Neuronal stem cell (in vitro differentiated cells): ENCODE data around the gene ABCB11.

ENCODE experiments used
- DNase-seq: peaks from one replicate; pipeline ENCODE4 v3.0.0-alpha.2; 2013; ENCODE audit warnings: low spot score
- H2AFZ ChIP-seq: one replicate; pipeline ENCODE4 v1.6.1; 2013; ENCODE audit warnings: mild to moderate bottlenecking, low read length, inconsistent platforms
- H2AK5ac ChIP-seq: 2 replicates; pipeline ENCODE4 v1.6.1; 2013; ENCODE audit warnings: low read depth, mild to moderate bottlenecking, inconsistent platforms, low read length, moderate library complexity, mixed read lengths
- H2BK120ac ChIP-seq: 2 replicates; pipeline ENCODE4 v1.6.1; 2013; ENCODE audit warnings: low read depth, mild to moderate bottlenecking, inconsistent platforms, low read length, moderate library complexity, mixed read lengths
- H2BK12ac ChIP-seq: one replicate; pipeline ENCODE4 v1.6.1; 2013; ENCODE audit warnings: low read length, inconsistent platforms
- H2BK15ac ChIP-seq: 2 replicates; pipeline ENCODE4 v1.6.1; 2013; ENCODE audit warnings: mild to moderate bottlenecking, low read length, inconsistent platforms, mixed read lengths
- H2BK5ac ChIP-seq: one replicate; pipeline ENCODE4 v1.6.1; 2013; ENCODE audit warnings: inconsistent platforms, mild to moderate bottlenecking, low read length, moderate library complexity
- H3K14ac ChIP-seq: one replicate; pipeline ENCODE4 v1.6.1; 2013; ENCODE audit warnings: low read length, inconsistent platforms
- H3K18ac ChIP-seq: 2 replicates; pipeline ENCODE4 v1.6.1; 2013; ENCODE audit warnings: low read length, inconsistent platforms
- H3K23ac ChIP-seq: 2 replicates; pipeline ENCODE4 v1.6.1; 2013; ENCODE audit warnings: low read depth, mild to moderate bottlenecking, mixed read lengths, low read length, inconsistent platforms; ENCODE audit not compliant: poor library complexity
- H3K27ac ChIP-seq: replicated peaks from 3 replicates; pipeline ENCODE4 v1.5.1; 2013; ENCODE audit warnings: low read length, inconsistent platforms
- H3K27me3 ChIP-seq, 3 experiments: 2 replicates each; pipeline ENCODE4 v1.6.1; 2013; ENCODE audit warnings: low read length in 3 of 3, mild to moderate bottlenecking in 2 of 3, inconsistent platforms in 1 of 3, low read depth in 1 of 3, mixed read lengths in 1 of 3, moderate library complexity in 1 of 3; ENCODE audit not compliant: control insufficient read depth in 3 of 3, insufficient read depth in 3 of 3
- H3K36me3 ChIP-seq, 2 donors: replicated peaks in 1 of 2; 2 replicates each; pipeline ENCODE4 v1.6.1; 2013; ENCODE audit warnings: low read length in 2 of 2; ENCODE audit not compliant: control insufficient read depth in 2 of 2, insufficient read depth in 2 of 2
- H3K4ac ChIP-seq: 2 replicates; pipeline ENCODE4 v1.6.1; 2013; ENCODE audit warnings: inconsistent platforms, mild to moderate bottlenecking, low read length, moderate library complexity
- H3K4me1 ChIP-seq, 2 donors: 1 replicate in 1 of 2; 2 replicates in 1 of 2; pipeline ENCODE4 v1.6.1; 2013; ENCODE audit warnings: low read length in 2 of 2, low read depth in 1 of 2; ENCODE audit not compliant: control insufficient read depth in 2 of 2, insufficient read depth in 1 of 2
- H3K4me2 ChIP-seq: one replicate; pipeline ENCODE4 v1.6.1; 2013; ENCODE audit warnings: mild to moderate bottlenecking, low read length, inconsistent platforms; ENCODE audit not compliant: insufficient read depth, poor library complexity, severe bottlenecking
- H3K4me3 ChIP-seq, 2 donors: 2 replicates each; pipeline ENCODE4 v1.5.1; 2013; ENCODE audit warnings: low read length in 2 of 2, mild to moderate bottlenecking in 2 of 2, inconsistent platforms in 1 of 2, moderate library complexity in 1 of 2
- H3K79me1 ChIP-seq: one replicate; pipeline ENCODE4 v1.6.1; 2013; ENCODE audit warnings: low read depth, mild to moderate bottlenecking, inconsistent platforms, low read length, moderate library complexity
- H3K9ac ChIP-seq: one replicate; pipeline ENCODE4 v1.6.1; 2013; ENCODE audit warnings: mild to moderate bottlenecking, low read depth, low read length, inconsistent platforms; ENCODE audit not compliant: poor library complexity
- H3K9me3 ChIP-seq, 2 donors: replicated peaks in 1 of 2; 2 replicates each; pipeline versions ENCODE3 to v1.6.1; 2013; ENCODE audit warnings: low read length in 2 of 2, mild to moderate bottlenecking in 2 of 2, inconsistent platforms in 1 of 2, low read depth in 1 of 2, mixed read lengths in 1 of 2, moderate library complexity in 1 of 2; ENCODE audit not compliant: control insufficient read depth in 2 of 2, insufficient read depth in 1 of 2
- H4K8ac ChIP-seq: one replicate; pipeline ENCODE4 v1.6.1; 2013; ENCODE audit warnings: low read depth, mild to moderate bottlenecking, inconsistent platforms, low read length, moderate library complexity
- H4K91ac ChIP-seq: one replicate; pipeline ENCODE4 v1.6.1; 2013; ENCODE audit warnings: low read length, low read depth, mild to moderate bottlenecking, inconsistent platforms; ENCODE audit not compliant: poor library complexity
- WGBS, 2 donors: extraction: QIAGEN DNeasy Blood & Tissue Kit; methylation state at CpG; one replicate each; pipeline ENCODE4 v1.1.7; 2013; ENCODE audit warnings: missing lambda C conversion rate in 2 of 2, mixed read lengths in 1 of 2; ENCODE audit not compliant: insufficient read length in 2 of 2, insufficient replicate concordance in 1 of 2; ENCODE audit errors: extremely low coverage in 2 of 2; 5-methylcytosine and 5-hydroxymethylcytosine counted together

Gene ABCB11

DNA sequence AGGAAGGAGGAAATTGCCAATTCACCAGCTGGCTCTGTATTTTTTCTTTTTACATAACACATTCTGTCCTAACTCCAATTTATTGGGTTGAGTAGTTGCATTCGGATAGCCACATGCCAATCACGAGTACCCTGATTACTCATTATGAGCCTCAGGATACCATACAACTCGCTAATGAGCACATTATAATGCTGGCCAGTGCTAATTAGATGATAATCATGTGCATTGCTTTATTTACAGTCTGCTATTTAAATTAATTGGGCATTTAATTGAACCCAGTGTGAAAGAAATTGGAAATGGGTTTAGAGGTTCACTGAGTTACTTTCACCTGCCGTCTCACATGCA, 114.8 kb downstream of the ABCB11 start:
- WGBS, 2 donors = no CpG with 5 or more reads among the region's 4 CpGs
- no peak overlapping the region for H3K4me3 ChIP-seq

DNA sequence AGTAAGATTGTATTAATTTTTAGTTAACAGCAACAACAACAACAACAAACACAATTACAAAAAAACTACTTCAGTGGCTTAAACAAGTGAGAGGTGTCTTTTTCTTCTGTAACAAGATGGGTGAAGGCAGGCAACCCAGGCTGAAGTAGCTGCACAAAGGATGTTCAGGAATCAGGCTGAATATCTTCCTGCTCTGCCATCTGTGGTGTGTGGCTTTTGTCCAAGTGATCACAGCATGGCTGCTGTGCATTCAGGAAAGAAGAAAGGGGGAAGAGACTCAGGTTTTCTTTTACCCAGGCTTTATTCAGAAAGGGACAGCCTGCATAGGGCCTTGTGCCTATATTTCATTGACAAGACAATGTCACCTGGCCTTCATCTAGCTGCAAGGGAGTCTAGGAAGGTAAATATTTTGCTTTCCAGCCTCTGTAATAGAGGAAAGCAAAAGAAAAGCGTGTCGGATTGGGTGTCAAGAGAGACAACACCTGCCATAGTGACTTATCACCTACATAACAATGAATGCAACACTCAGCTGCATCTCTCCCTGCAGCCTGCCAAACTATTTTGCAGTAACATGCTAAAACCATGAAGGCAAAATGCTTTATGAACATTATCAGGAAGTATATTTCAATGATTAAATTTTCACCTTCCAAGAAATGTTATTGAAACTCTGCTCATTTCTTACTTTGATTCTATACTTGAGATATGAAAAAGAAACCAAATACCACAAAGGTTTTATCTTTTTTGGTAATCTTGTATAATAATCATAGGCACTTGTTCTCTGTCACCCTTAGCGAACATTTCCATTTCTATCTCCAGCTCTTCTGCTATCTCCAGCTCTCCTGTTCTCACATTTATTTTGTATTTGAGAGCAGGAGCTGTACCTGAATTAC, 115.4 kb downstream of the ABCB11 start:
- no peaks in the 10 kb centered on the region for H3K79me1 ChIP-seq
- H3K27me3 ChIP-seq = no peaks in the 10 kb centered on the region
- H2BK120ac ChIP-seq = no peak overlapping the region
- H2AK5ac ChIP-seq = no peak overlapping the region
- H3K27ac ChIP-seq = no peak overlapping the region
- H4K8ac ChIP-seq = no peak overlapping the region
- H3K4me3 ChIP-seq = no peak overlapping the region
- H3K4me1 ChIP-seq = peaks cover 5 to 6% of the 10 kb centered on the region in 2 donors
- H2BK15ac ChIP-seq = no peak overlapping the region
- H3K4me2 ChIP-seq = no peak overlapping the region
- no peak overlapping the region for H3K14ac ChIP-seq
- no peak overlapping the region for H2AFZ ChIP-seq
- no peak overlapping the region for H2BK12ac ChIP-seq
- no peak overlapping the region for H3K23ac ChIP-seq
- no CpG with 5 or more reads among the region's 3 CpGs for WGBS, 2 donors
- no peaks in the 10 kb centered on the region for H3K36me3 ChIP-seq
- no peak overlapping the region for H3K9ac ChIP-seq
- no peak overlapping the region for H2BK5ac ChIP-seq
- peaks cover 6 to 9% of the 10 kb centered on the region in 2 donors for H3K9me3 ChIP-seq
- no peak overlapping the region for H4K91ac ChIP-seq
- DNase-seq = no peak
- no peak overlapping the region for H3K4ac ChIP-seq
- no peak overlapping the region for H3K18ac ChIP-seq

More for the DNA sequence above, 114.8 kb downstream of the ABCB11 start:
- Histone ChIP-seq H3K14ac (no peak overlapping the region), H3K18ac (no peak overlapping the region), H3K27ac (no peak overlapping the region), H3K9ac (no peak overlapping the region), H4K91ac (no peak overlapping the region), H3K4me1 (peaks cover 5 to 6% of the 10 kb centered on the region in 2 donors), H3K4me2 (no peak overlapping the region), H2AFZ (no peak overlapping the region), H3K27me3 (no peaks in the 10 kb centered on the region), H3K36me3 (no peaks in the 10 kb centered on the region), H3K9me3 (peaks cover 6 to 9% of the 10 kb centered on the region in 2 donors), H2BK5ac (no peak overlapping the region), H3K4ac (no peak overlapping the region), H2BK15ac (no peak overlapping the region), H3K79me1 (no peaks in the 10 kb centered on the region), H2BK12ac (no peak overlapping the region), H3K23ac (no peak overlapping the region), H4K8ac (no peak overlapping the region), H2BK120ac (no peak overlapping the region), H2AK5ac (no peak overlapping the region)
- no peak for DNase-seq

DNA sequence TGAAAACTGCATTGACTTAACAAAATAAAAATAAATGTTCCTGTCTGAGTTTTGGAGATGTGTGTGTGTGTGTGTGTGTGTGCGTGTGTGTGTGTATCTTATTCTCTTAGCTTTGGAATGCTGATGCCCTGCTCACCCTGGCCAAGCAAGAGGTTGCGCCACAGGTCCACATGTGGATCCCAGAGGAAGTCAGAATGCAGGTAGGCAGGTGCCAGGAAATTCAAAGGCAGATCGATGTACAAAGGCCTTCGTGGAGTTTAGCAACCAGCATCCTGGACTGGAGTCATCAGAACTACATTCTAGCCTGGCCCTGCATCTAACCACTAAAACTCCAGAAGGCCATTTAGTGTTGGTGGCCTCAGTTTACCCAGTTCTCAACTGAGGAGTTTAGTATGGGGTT, 117.6 kb downstream of the ABCB11 start:
- Histone ChIP-seq H2BK120ac (no peak overlapping the region), H3K36me3 (no peaks in the 10 kb centered on the region), H2AFZ (no peak overlapping the region), H3K79me1 (no peaks in the 10 kb centered on the region), H4K91ac (no peak overlapping the region), H4K8ac (no peak overlapping the region), H2BK5ac (no peak overlapping the region), H3K4ac (no peak overlapping the region), H3K14ac (no peak overlapping the region), H3K9me3 (peaks cover 6 to 9% of the 10 kb centered on the region in 2 donors), H2AK5ac (no peak overlapping the region), H3K27ac (no peak overlapping the region), H3K18ac (no peak overlapping the region), H3K27me3 (no peaks in the 10 kb centered on the region), H3K4me3 (peak overlapping the region in 1 of 2 donors; percentile 6), H3K23ac (no peak overlapping the region), H2BK12ac (no peak overlapping the region), H2BK15ac (no peak overlapping the region), H3K9ac (no peak overlapping the region), H3K4me1 (peaks cover 5 to 6% of the 10 kb centered on the region in 2 donors), H3K4me2 (no peak overlapping the region)
- DNase-seq = no peak
- WGBS, 2 donors = no CpG with 5 or more reads among the region's 4 CpGs

- Histone ChIP-seq H2BK5ac (no peak overlapping the region), H3K4me3 (peak overlapping the region in 1 of 2 donors; percentile 10), H3K23ac (no peak overlapping the region), H2AK5ac (no peak overlapping the region), H2BK120ac (no peak overlapping the region), H3K18ac (peak overlapping the region; percentile 82), H4K8ac (no peak overlapping the region), H3K36me3 (no peaks in the 10 kb centered on the region), H4K91ac (no peak overlapping the region), H3K4ac (no peak overlapping the region), H3K79me1 (no peaks in the 10 kb centered on the region), H3K9me3 (peaks cover 6 to 9% of the 10 kb centered on the region in 2 donors), H3K4me1 (peaks cover 6% of the 10 kb centered on the region in 2 donors), H3K14ac (no peak overlapping the region), H2AFZ (peak overlapping the region; percentile 74), H2BK12ac (no peak overlapping the region), H3K27ac (no peak overlapping the region), H3K9ac (no peak overlapping the region), H2BK15ac (no peak overlapping the region), H3K4me2 (peak overlapping the region; percentile 47), H3K27me3 (no peaks in the 10 kb centered on the region)
- DNase-seq = no peak
- WGBS, 2 donors = no CpG with 5 or more reads among the region's 21 CpGs
These were observed 118.2 kb downstream of the ABCB11 start for GRCh38 chr2:168912901-168913369.
